Esophagus squamous epithelium (tissue), 4 donors: Measurements from ENCODE around the gene ATP8B1.

ENCODE experiments used
- POLR2A ChIP-seq, 4 donors: fragments of 450-650 bp; IDR thresholded peaks; one replicate each; pipeline ENCODE4 v1.6.1; 2017; ENCODE audit warnings: antibody characterized with exemption in 4 of 4, mild to moderate bottlenecking in 4 of 4, moderate library complexity in 3 of 4
- TF ChIP-seq, protein P1 (sequence below), 6 experiments: fragments of 450-650 bp in 4 of 6; fragments of 200-600 bp in 2 of 6; sonication (generic) in 2 of 6; IDR thresholded peaks; one replicate each; pipeline ENCODE4 v1.5.1; 2016 to 2019; ENCODE audit warnings: antibody characterized with exemption in 6 of 6, mild to moderate bottlenecking in 4 of 6, moderate library complexity in 4 of 6

DNA sequence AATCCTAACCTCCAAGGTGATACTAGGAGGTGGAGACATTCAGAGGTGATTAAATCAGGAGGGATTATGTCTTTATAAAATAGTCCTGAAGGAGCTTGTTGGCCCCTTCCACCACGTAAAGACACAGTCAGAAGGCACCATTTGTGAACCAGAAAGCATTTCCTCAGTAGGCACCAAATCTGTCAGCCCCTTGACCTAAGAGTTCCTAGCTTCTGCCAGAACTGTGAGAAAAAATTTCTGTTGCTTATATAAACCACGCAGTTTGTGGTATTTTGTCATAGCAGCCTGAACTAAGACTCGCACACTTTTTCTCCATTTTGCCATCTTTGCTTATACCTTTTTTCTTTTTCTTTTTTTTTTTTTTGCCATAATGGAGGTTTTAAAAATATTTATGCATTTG lies 162.9 kb downstream of the ATP8B1 start:
- TF ChIP-seq, protein P1, sequence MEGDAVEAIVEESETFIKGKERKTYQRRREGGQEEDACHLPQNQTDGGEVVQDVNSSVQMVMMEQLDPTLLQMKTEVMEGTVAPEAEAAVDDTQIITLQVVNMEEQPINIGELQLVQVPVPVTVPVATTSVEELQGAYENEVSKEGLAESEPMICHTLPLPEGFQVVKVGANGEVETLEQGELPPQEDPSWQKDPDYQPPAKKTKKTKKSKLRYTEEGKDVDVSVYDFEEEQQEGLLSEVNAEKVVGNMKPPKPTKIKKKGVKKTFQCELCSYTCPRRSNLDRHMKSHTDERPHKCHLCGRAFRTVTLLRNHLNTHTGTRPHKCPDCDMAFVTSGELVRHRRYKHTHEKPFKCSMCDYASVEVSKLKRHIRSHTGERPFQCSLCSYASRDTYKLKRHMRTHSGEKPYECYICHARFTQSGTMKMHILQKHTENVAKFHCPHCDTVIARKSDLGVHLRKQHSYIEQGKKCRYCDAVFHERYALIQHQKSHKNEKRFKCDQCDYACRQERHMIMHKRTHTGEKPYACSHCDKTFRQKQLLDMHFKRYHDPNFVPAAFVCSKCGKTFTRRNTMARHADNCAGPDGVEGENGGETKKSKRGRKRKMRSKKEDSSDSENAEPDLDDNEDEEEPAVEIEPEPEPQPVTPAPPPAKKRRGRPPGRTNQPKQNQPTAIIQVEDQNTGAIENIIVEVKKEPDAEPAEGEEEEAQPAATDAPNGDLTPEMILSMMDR (IDR thresholded peaks at IDR 0.05), result no peak
- TF ChIP-seq POLR2A (IDR thresholded peaks at IDR 0.05), result no peak
